HL-60 (cell line): ENCODE measurements around the gene FANCC.

Source experiments
- DNase-seq, 2 experiments: peaks; one replicate each; pipeline ENCODE4 v3.0.0-alpha.2; 2010 to 2020; ENCODE audit warnings: low read depth in 1 of 2, low spot score in 1 of 2
- H3K27ac ChIP-seq: fragments of 250-450 bp; sonication (Bioruptor Pico); replicated peaks from 2 replicates; pipeline ENCODE4 v1.5.1; 2020; ENCODE audit warnings: mild to moderate bottlenecking, moderate library complexity
- H3K27me3 ChIP-seq: fragments of 250-450 bp; sonication (Bioruptor Pico); 2 replicates; pipeline ENCODE4 v1.5.1; 2021; ENCODE audit warnings: mild to moderate bottlenecking, moderate library complexity; ENCODE audit not compliant: insufficient read depth, poor library complexity, severe bottlenecking
- H3K4me3 ChIP-seq: replicated peaks from 2 replicates; pipeline ENCODE4 v1.5.1; 2011; ENCODE audit warnings: mild to moderate bottlenecking, control low read depth, low read length; ENCODE audit not compliant: insufficient read depth
- GABPA ChIP-seq: IDR thresholded peaks from 2 replicates; pipeline ENCODE4 v1.6.1; 2012; ENCODE audit warnings: low read depth
- POLR2AphosphoS5 ChIP-seq: IDR thresholded peaks from 2 replicates; pipeline ENCODE4 v1.6.1; 2012; ENCODE audit warnings: low read depth
- REST ChIP-seq: IDR thresholded peaks from 2 replicates; pipeline ENCODE4 v1.6.1; 2012; ENCODE audit warnings: low read depth; ENCODE audit not compliant: insufficient replicate concordance
- SPI1 ChIP-seq: IDR thresholded peaks from 2 replicates; pipeline ENCODE4 v1.6.1; 2012; ENCODE audit warnings: low read depth, mild to moderate bottlenecking, borderline replicate concordance
- TF ChIP-seq, protein P1 (sequence below): IDR thresholded peaks from one replicate; pipeline ENCODE4 v1.5.1; 2011; ENCODE audit warnings: low read length, control low read depth, inconsistent platforms; ENCODE audit not compliant: insufficient read depth

FANCC gene

DNA sequence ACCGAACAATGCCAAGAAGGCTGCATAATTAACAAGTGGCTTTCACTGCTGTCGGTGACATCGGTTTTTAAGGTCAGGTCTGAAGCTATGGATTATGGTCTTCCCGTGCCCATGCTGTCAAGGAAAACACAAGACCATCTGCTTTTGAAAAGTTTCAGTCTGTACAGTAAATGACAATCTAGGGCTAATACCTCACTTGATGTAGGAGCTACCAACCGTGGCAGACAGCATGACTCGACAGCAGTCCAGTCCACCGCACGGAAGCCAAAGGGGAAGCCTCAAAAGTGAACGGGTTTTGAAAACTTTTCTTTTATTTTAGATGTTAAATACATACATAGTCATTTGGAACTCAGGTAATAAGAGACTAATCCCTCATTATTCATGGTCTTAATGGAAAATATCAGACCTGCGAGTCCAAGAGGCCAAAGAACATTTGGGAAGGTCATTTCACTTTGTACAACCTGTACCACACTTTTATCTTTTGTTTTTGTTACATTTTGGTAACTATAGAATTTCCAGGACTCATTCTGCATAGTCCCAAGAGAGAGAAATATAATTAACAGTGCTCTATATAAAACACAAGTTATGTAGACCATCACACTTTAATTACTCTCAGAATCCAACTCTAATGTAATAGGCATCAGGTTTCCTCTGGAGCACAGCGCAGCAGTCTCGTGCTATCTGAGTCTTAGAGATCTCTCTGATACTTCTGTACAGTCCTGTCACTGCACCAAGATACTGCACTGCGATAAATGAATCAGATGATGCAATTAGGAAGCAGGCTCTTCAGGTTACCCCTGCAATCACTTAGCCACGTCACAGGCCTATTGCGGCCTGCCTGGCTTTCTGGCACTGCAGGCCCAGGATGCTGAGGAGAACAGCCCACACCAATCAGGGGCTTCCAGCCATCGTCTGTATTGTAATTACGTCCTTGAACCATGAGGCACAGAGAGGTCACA, 184.9 kb downstream of the FANCC start:
- TF ChIP-seq, protein P1, sequence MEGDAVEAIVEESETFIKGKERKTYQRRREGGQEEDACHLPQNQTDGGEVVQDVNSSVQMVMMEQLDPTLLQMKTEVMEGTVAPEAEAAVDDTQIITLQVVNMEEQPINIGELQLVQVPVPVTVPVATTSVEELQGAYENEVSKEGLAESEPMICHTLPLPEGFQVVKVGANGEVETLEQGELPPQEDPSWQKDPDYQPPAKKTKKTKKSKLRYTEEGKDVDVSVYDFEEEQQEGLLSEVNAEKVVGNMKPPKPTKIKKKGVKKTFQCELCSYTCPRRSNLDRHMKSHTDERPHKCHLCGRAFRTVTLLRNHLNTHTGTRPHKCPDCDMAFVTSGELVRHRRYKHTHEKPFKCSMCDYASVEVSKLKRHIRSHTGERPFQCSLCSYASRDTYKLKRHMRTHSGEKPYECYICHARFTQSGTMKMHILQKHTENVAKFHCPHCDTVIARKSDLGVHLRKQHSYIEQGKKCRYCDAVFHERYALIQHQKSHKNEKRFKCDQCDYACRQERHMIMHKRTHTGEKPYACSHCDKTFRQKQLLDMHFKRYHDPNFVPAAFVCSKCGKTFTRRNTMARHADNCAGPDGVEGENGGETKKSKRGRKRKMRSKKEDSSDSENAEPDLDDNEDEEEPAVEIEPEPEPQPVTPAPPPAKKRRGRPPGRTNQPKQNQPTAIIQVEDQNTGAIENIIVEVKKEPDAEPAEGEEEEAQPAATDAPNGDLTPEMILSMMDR: no peak
- TF ChIP-seq GABPA (no peak), SPI1 (no peak), POLR2AphosphoS5 (no peak), REST (no peak)
- no peak overlapping the region for H3K4me3 ChIP-seq
- H3K27me3 ChIP-seq: no peaks in the 10 kb centered on the region
- DNase-seq: no peak
- no peak overlapping the region for H3K27ac ChIP-seq

GRCh38 chr9:95131023-95131943, 186.2 kb downstream of the FANCC start:
- H3K27ac ChIP-seq: no peak overlapping the region
- H3K27me3 ChIP-seq: no peaks in the 10 kb centered on the region
- TF ChIP-seq GABPA: no peak
- TF ChIP-seq, protein P1: peak; percentile 75
- H3K4me3 ChIP-seq: no peak overlapping the region
- peak; percentile 25 to 54 for DNase-seq

GRCh38 chr9:95130484-95130883, 187.0 kb downstream of the FANCC start:
- no peak for DNase-seq
- H3K27ac ChIP-seq: no peak overlapping the region
- H3K27me3 ChIP-seq: no peaks in the 10 kb centered on the region
- H3K4me3 ChIP-seq: no peak overlapping the region
- TF ChIP-seq POLR2AphosphoS5 (no peak), SPI1 (no peak), GABPA (no peak)
- TF ChIP-seq, protein P1: no peak

- H3K4me3 ChIP-seq: no peak overlapping the region
- no peak for DNase-seq
- no peak overlapping the region for H3K27ac ChIP-seq
- H3K27me3 ChIP-seq: no peaks in the 10 kb centered on the region
- TF ChIP-seq GABPA (no peak), REST (no peak), POLR2AphosphoS5 (no peak), SPI1 (no peak)
- TF ChIP-seq, protein P1: no peak
Measured at GRCh38 chr9:95129476-95130291, 187.8 kb downstream of the FANCC start.
